MM.1S (cell line): ENCODE results near the gene EFNB3.

Experiments used
- DNase-seq: peaks from one replicate; pipeline ENCODE4 v3.0.0-alpha.2; 2015
- H2AFZ ChIP-seq: fragments of 300-600 bp; sonication (generic); 2 replicates; pipeline ENCODE4 v1.6.0; 2016; ENCODE audit warnings: antibody characterized with exemption, low read length
- H3F3A ChIP-seq: fragments of 300-600 bp; sonication (generic); 2 replicates; pipeline ENCODE4 v1.6.1; 2016; ENCODE audit warnings: mild to moderate bottlenecking, antibody characterized with exemption, low read length, moderate library complexity, mixed read lengths; ENCODE audit not compliant: insufficient read depth
- H3K27ac ChIP-seq: fragments of 300-600 bp; sonication (generic); 2 replicates; pipeline ENCODE4 v1.5.1; 2016; ENCODE audit warnings: mild to moderate bottlenecking, low read length
- H3K27me3 ChIP-seq: fragments of 300-600 bp; sonication (generic); replicated peaks from 2 replicates; pipeline ENCODE4 v1.6.0; 2016; ENCODE audit warnings: low read length; ENCODE audit not compliant: insufficient read depth
- H3K36me3 ChIP-seq: fragments of 300-600 bp; sonication (generic); replicated peaks from 2 replicates; pipeline ENCODE4 v1.6.1; 2016; ENCODE audit warnings: mild to moderate bottlenecking, low read length, mixed read lengths; ENCODE audit not compliant: insufficient read depth
- H3K4me1 ChIP-seq: fragments of 300-600 bp; sonication (generic); 2 replicates; pipeline ENCODE4 v1.6.1; 2016; ENCODE audit warnings: low read length, mixed read lengths
- H3K4me2 ChIP-seq: fragments of 300-600 bp; sonication (generic); 2 replicates; pipeline ENCODE4 v1.6.0; 2016; ENCODE audit warnings: low read depth, low read length
- H3K4me3 ChIP-seq: fragments of 300-600 bp; sonication (generic); 2 replicates; pipeline ENCODE4 v1.5.1; 2016; ENCODE audit warnings: low read length, mixed read lengths
- H3K79me2 ChIP-seq: fragments of 300-600 bp; sonication (generic); 2 replicates; pipeline ENCODE4 v1.6.1; 2016; ENCODE audit warnings: mixed run types, low read length, mixed read lengths
- H3K9ac ChIP-seq: fragments of 300-600 bp; sonication (generic); 2 replicates; pipeline ENCODE4 v1.6.1; 2016; ENCODE audit warnings: low read length, mixed read lengths
- H3K9me2 ChIP-seq: fragments of 300-600 bp; sonication (generic); replicated peaks from 2 replicates; pipeline ENCODE4 v1.6.1; 2016; ENCODE audit warnings: mild to moderate bottlenecking, low read length, mixed read lengths; ENCODE audit not compliant: insufficient read depth
- H3K9me3 ChIP-seq: fragments of 300-600 bp; sonication (generic); replicated peaks from 2 replicates; pipeline ENCODE4 v1.6.1; 2016; ENCODE audit warnings: mild to moderate bottlenecking, low read length, mixed read lengths; ENCODE audit not compliant: insufficient read depth
- H4K20me1 ChIP-seq: fragments of 300-600 bp; sonication (generic); 2 replicates; pipeline ENCODE4 v1.6.1; 2016; ENCODE audit warnings: mild to moderate bottlenecking, low read length, moderate library complexity, mixed read lengths; ENCODE audit not compliant: insufficient read depth
- CTCF ChIP-seq: fragments of 300-600 bp; sonication (generic); IDR thresholded peaks from 2 replicates; pipeline ENCODE4 v1.5.1; 2016; ENCODE audit warnings: antibody characterized with exemption, low read length, mixed read lengths
- EZH2 ChIP-seq: fragments of 300-600 bp; sonication (generic); optimal IDR thresholded peaks from 2 replicates; pipeline ENCODE3; 2017; ENCODE audit warnings: low read depth, mild to moderate bottlenecking, antibody characterized with exemption, low read length, mixed read lengths
- EZH2phosphoT487 ChIP-seq: fragments of 300-600 bp; sonication (generic); IDR thresholded peaks from 2 replicates; pipeline ENCODE4 v1.6.1; 2018; ENCODE audit warnings: antibody characterized with exemption, low read length

EFNB3 gene

GRCh38 chr17:7740481-7741001 is 35.5 kb downstream of the EFNB3 start:
- no peak for DNase-seq
- Histone ChIP-seq H3K27ac (no peak overlapping the region), H3K36me3 (no peaks in the 10 kb centered on the region), H3K9me2 (no peaks in the 10 kb centered on the region), H3K9me3 (no peaks in the 10 kb centered on the region), H3K79me2 (no peaks in the 10 kb centered on the region), H3K4me1 (no peaks in the 10 kb centered on the region), H4K20me1 (no peaks in the 10 kb centered on the region), H3K4me2 (no peak overlapping the region), H3F3A (no peaks in the 10 kb centered on the region), H2AFZ (no peak overlapping the region), H3K27me3 (peaks cover 80% of the 10 kb centered on the region), H3K9ac (no peak overlapping the region), H3K4me3 (no peak overlapping the region)
- TF ChIP-seq EZH2 = no peak
- TF ChIP-seq CTCF = no peak
- no peak for TF ChIP-seq EZH2phosphoT487

- Histone ChIP-seq H3F3A (no peaks in the 10 kb centered on the region), H3K27me3 (peaks cover 82% of the 10 kb centered on the region), H3K9ac (no peak overlapping the region), H3K4me3 (no peak overlapping the region), H2AFZ (no peak overlapping the region), H3K9me3 (no peaks in the 10 kb centered on the region), H3K79me2 (no peaks in the 10 kb centered on the region), H3K4me2 (peak overlapping the region; percentile 26; the same call in 1 of the 2 replicates), H3K4me1 (no peaks in the 10 kb centered on the region), H3K27ac (no peak overlapping the region), H4K20me1 (no peaks in the 10 kb centered on the region), H3K9me2 (no peaks in the 10 kb centered on the region), H3K36me3 (no peaks in the 10 kb centered on the region)
- DNase-seq = peak; percentile 28
- TF ChIP-seq CTCF (no peak), EZH2 (no peak), EZH2phosphoT487 (no peak)
These were observed 37.7 kb downstream of the EFNB3 start for GRCh38 chr17:7742729-7743128.

DNA sequence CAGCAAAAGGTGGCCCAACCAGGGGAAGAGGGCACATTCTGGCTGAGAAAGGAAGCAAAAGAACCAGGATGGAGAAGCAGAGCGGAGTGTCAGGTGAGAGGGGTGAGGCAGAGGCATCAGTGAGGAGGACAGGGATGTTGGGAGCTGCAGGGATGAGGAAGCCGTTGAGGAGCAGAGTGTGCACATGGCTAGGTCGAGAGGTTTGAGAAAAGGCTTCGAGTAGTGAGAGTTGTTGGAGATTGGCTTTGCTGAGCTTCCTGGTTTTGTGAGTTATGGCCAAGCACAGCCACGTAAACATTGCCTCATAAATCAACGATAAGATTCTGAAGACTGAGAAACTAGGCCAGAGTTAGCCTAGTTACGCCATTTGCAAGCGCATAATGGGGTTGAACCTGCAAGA is 39.4 kb downstream of the EFNB3 start:
- Histone ChIP-seq H3K9me3 (no peaks in the 10 kb centered on the region), H3K4me3 (no peak overlapping the region), H3K9me2 (no peaks in the 10 kb centered on the region), H3K4me1 (no peaks in the 10 kb centered on the region), H3K27ac (no peak overlapping the region), H3K79me2 (no peaks in the 10 kb centered on the region), H3K36me3 (no peaks in the 10 kb centered on the region), H3K27me3 (peaks cover 75% of the 10 kb centered on the region), H2AFZ (no peak overlapping the region), H4K20me1 (no peaks in the 10 kb centered on the region), H3K4me2 (no peak overlapping the region), H3F3A (no peaks in the 10 kb centered on the region), H3K9ac (no peak overlapping the region)
- TF ChIP-seq CTCF (no peak), EZH2 (no peak), EZH2phosphoT487 (no peak)
- no peak for DNase-seq
